Measurements from ENCODE around the gene ZNF423.

ZNF423 gene

GRCh38 chr16:49439676-49440075 lies 416.2 kb downstream of the ZNF423 start:
- DNase-seq, result no peak

- DNase-seq, result no peak
These were observed 416.9 kb downstream of the ZNF423 start for GRCh38 chr16:49439050-49439449.

All from NCI-H1105 (cell line).